Frontal cortex (tissue), 4 donors: ENCODE data around the gene BCL2L15. TPM values are rescaled to one million over a fixed set of nuclear protein-coding genes. Genes with fewer than 3 reads are reported as not detected.
"Not testable (repeated sequence)": the region's sequence is repeated elsewhere in the genome, so short reads cannot be mapped to it uniquely, and the experiment has no call there.

Experiments
- DNase-seq, 2 donors: peaks; one replicate each; pipeline ENCODE4 v3.0.0; 2012; ENCODE audit warnings: low spot score in 2 of 2
- FAIRE-seq: peaks from 2 replicates; lab custom pipeline; 2012; peaks lifted over from hg19 to GRCh38; lab: Jason Lieb, UNC
- total RNA-seq: library from RNA; depleted of rRNA; stranded (reverse); fragments of >200 nt; gene quantifications from one replicate; pipeline ENCODE4 v1.2.3, GENCODE V29; 2014
- donor health status: control.
- donor health status: control.
- donor health status: control.

BCL2L15 gene
- total RNA-seq, 1 donor from 2014 or later = 0.82 TPM

DNA sequence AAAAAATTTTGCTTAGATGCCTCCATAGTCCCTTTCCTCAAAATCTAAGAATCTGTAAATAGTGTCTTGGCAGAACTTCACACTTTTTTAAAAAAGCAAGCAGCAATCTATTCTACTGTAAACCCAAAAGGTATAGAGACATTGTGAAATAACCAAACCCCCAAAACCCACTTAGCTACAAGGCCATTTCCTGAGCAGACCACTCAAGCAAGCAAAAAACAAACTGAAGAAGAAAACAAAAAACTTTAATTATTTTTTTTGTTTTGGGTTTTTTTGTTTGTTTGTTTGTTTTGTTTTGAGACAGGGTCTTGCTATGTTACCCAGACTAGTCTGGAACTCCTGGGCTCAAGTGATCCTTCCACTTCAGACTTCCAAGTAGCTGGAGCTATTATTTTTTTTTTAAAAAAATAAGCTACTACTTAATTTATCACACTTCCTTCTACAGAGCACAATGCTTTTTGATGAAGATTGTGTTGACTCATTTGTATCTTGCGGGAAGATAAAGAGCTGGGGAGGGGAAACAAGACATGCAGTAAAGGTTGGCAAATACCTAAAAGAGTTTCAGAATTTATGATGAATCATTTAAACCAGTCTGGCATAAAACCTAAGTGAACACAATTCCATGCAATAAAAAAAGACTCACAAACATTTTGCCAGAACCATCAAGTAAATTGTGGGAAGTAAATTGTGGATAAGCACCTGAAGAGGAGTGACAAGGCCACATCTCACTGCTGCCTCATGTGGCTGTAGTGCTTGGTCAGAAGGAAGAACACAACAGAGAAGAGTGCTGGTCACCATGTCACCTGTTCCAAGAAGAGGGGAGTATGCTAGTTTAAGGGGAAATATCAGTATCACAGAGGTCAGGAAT lies 13.1 kb downstream of the BCL2L15 start:
- DNase-seq = no peak
- no peak for FAIRE-seq

DNA sequence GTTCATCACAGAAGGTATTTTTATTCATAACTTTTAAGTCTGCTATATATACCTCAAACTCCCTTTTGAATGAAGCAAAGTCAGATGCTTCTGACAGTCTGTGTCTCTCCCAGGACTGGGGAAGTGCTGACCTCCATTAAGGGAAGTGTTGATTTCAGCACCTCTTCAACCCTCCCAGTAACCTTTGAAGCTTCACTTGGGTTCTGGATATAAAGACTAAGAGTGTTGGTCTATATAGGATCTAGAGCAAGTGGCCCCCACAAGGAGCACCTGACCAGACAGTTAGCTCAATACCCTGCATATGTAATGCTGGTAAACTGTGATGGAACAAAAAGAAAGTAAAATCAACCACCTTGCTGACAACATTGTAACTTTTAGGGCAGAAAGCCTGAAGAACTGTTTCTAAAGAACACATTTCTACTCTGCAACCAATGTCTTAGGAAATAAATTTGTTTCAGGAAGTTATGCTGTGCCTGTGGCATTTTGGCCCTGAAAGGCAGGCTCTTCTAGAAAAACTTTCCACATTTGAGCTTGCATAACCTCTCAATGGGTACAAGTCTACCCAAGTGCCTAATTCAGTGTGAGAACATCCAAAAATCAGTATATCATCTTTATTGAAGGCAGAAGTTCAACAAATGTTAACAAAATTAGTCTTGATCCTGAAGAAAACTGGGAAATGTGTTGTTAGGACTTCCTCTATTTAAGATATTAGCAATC lies 15.0 kb downstream of the BCL2L15 start:
- FAIRE-seq = no peak
- DNase-seq = no peak

GRCh38 chr1:113871597-113872113 lies 15.7 kb downstream of the BCL2L15 start, which contains the start of gene PTPN22:
PTPN22 (minus strand) TSS chr1:113871712.
- FAIRE-seq (no peak), DNase-seq (no peak)

GRCh38 chr1:113870778-113871177 lies 16.6 kb downstream of the BCL2L15 start:
- FAIRE-seq (no peak), DNase-seq (no peak)

- DNase-seq = no peak
- FAIRE-seq = no peak
Measured at GRCh38 chr1:113868387-113869083, 18.8 kb downstream of the BCL2L15 start.

DNA sequence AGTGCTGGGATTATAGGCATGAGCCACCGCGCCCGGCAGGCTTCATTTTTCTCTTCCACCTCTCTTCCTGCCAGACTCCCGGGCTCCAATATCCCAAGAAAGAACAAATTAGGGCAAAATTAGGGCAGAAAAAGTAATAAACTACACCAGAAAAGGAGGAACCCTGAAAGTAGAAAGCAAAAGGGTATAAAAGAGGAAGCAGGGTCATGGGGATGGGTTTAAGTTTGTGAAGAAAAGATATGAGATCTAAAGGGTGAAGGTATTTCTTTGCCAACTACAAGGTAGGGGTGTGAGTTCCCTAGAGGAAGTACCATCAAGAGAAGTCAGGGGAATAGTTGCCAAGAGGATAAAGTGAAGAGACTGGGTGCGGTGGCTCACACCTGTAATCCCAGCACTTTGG lies 25.7 kb downstream of the BCL2L15 start:
- FAIRE-seq = no peak

GRCh38 chr1:113860891-113861290 lies 26.5 kb downstream of the BCL2L15 start:
- DNase-seq (no peak), FAIRE-seq (no peak)

More for the DNA sequence above, 25.7 kb downstream of the BCL2L15 start:
- no peak for DNase-seq

GRCh38 chr1:113859478-113860175 lies 27.8 kb downstream of the BCL2L15 start:
- DNase-seq = no peak
- FAIRE-seq = no peak

DNA sequence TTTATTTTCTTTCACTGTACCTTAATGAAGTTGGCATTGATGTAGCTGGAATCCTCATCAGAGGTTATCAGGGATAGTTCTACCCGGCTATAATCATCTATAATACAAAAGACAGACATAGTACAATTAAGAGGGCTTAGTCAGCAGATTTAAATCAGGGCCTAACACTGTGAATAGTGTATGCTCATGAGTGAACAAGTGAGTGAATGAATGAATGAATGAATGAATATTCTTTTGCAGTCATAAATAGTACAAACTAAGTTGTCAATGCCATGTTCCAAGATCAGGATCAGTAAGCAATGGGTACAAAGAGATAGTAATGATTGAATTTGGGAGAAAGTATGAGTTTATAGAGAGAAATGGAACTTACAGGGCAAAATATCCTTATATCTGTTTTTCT lies 28.4 kb downstream of the BCL2L15 start:
- FAIRE-seq = no peak
- DNase-seq = no peak

GRCh38 chr1:113858418-113858817 lies 29.0 kb downstream of the BCL2L15 start:
- FAIRE-seq (no peak), DNase-seq (no peak)

DNA sequence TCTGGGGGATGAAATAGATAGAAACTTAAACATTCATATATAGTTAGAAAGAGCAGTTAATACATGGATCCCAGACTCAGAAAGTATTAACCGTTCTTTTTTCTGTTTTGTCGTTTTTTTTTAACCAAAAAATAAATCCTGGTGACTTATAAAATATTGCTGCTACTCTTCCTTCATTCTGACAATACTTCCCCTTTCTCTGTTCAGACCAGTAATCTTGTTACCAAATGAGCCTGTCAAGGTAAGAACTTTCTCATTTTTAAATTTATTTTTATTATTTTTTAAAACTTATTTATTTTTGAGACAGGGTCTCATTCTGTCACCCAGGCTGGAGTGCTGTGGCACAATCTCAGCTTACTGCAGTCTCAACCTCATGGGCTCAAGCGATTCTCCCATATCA lies 29.6 kb downstream of the BCL2L15 start:
- DNase-seq = no peak
- FAIRE-seq = no peak

- FAIRE-seq (no peak), DNase-seq (no peak)
Measured at GRCh38 chr1:113856401-113856790, 31.0 kb downstream of the BCL2L15 start.

- FAIRE-seq (no peak), DNase-seq (no peak)
Measured at GRCh38 chr1:113855630-113856400, 31.6 kb downstream of the BCL2L15 start.

DNA sequence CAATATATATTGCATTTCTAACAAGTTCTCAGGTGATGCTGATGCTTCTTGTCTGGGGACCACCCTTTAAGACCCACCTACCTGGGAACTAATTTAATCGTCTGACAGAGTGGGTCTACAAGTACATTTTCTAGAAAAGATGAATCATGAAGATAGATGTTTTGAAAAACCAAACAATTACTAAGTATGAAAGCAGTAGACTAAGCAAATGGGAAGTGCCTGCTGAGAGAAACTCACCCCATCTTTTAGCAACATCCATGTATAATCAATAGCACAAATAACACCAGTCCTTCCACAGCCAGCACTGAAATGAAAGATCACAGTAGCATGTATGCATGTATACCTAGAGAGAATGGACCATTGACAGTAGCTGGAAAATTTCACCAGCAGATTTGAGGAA lies 33.1 kb downstream of the BCL2L15 start:
- DNase-seq = no peak

DNA sequence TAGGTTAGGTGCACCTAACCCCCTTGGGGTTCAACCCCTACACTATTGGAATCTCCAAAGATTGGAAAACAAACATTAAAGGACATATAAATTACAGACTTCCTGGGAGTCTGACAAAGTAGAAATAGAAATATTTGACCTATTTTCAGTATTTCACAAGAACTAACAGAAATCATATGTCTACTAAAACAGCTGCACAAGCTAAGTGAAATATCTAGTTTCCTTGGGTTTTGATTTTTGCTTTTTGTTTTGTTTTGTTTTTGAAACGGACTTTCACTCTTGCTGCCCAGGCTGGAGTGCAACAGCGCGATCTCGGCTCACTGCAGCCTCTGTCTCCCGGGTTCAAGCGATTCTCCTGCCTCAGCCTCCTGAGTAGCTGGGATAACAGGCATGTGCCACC lies 34.7 kb downstream of the BCL2L15 start:
- not testable (repeated sequence) for DNase-seq, FAIRE-seq

More for the DNA sequence above, 33.1 kb downstream of the BCL2L15 start:
- FAIRE-seq = no peak

GRCh38 chr1:113850127-113850796 lies 37.1 kb downstream of the BCL2L15 start:
- FAIRE-seq (no peak), DNase-seq (no peak)

- FAIRE-seq (no peak), DNase-seq (no peak)
Measured at GRCh38 chr1:113849072-113849471, 38.3 kb downstream of the BCL2L15 start.

DNA sequence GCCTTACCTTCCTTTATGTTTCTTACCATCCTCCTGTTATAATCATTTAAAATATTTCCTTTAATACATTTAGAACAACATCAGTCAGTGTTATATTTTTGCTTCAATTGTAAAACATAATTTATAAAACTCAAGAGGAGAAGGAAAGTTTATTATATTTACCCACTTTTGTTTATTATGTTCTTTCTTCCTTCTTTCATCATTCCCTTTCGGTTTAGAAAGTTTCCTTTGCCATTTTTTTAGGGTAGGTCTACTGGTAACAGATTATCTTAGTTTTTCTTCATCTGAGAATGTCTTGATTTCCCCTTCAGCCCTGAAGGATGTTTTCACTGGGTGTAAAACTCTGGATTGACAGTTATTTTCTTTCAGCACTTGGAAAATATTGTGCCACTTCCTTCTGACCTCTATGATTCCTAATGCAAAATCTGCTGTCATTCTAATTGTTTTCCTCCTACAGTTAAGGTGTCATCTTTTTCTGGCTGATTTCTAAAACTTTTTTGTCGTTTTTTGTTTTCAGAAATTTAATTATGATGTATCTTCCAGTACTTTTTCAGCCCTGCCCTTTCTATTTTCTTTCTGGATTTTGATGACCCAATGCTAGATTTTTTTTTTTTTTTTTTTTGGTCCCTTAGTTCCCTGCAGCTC lies 40.9 kb downstream of the BCL2L15 start:
- FAIRE-seq = no peak
- DNase-seq = no peak
